Liver (tissue), 9 donors: ENCODE data around the gene TOR1AIP2. TPM values are rescaled to one million over a fixed set of nuclear protein-coding genes. Genes with fewer than 3 reads are reported as not detected.

ENCODE experiments used
- DNase-seq: peaks from one replicate; pipeline ENCODE4 v3.0.0-alpha.2; 2017; ENCODE audit warnings: low spot score
- H3K27ac ChIP-seq, 2 donors: one replicate each; pipeline ENCODE4 v1.7.0; 2013; ENCODE audit warnings: inconsistent platforms in 2 of 2, low read length in 2 of 2, control low read depth in 1 of 2, low read depth in 1 of 2, mild to moderate bottlenecking in 1 of 2
- H3K27me3 ChIP-seq, 4 donors: one replicate each; pipeline versions ENCODE4 v1.6.1 to v1.7.0; 2013; ENCODE audit warnings: low read length in 3 of 4, inconsistent platforms in 1 of 4, mild to moderate bottlenecking in 1 of 4, moderate library complexity in 1 of 4; ENCODE audit not compliant: control insufficient read depth in 4 of 4, insufficient read depth in 4 of 4
- H3K36me3 ChIP-seq, 4 donors: one replicate each; pipeline versions ENCODE4 v1.6.1 to v1.7.0; 2013; ENCODE audit warnings: low read length in 3 of 4, mild to moderate bottlenecking in 3 of 4, low read depth in 1 of 4, moderate library complexity in 1 of 4; ENCODE audit not compliant: control insufficient read depth in 4 of 4, insufficient read depth in 3 of 4
- H3K4me1 ChIP-seq, 4 donors: one replicate each; pipeline versions ENCODE4 v1.6.1 to v1.7.0; 2013; ENCODE audit warnings: low read length in 3 of 4, mild to moderate bottlenecking in 3 of 4, moderate library complexity in 1 of 4; ENCODE audit not compliant: control insufficient read depth in 4 of 4, insufficient read depth in 4 of 4
- H3K4me3 ChIP-seq, 3 donors: one replicate each; pipeline versions ENCODE4 v1.6.1 to v1.7.0; 2013; ENCODE audit warnings: low read length in 3 of 3, control low read depth in 1 of 3, low read depth in 1 of 3, mild to moderate bottlenecking in 1 of 3
- H3K9ac ChIP-seq, 2 donors: one replicate each; pipeline ENCODE4 v1.7.0; 2013; ENCODE audit warnings: low read length in 2 of 2, mild to moderate bottlenecking in 2 of 2, moderate library complexity in 2 of 2, control low read depth in 1 of 2, low read depth in 1 of 2
- H3K9me3 ChIP-seq, 4 donors: one replicate each; pipeline versions ENCODE4 v1.6.1 to v1.7.0; 2013; ENCODE audit warnings: low read length in 3 of 4; ENCODE audit not compliant: control insufficient read depth in 4 of 4
- ATF3 ChIP-seq: IDR thresholded peaks from 2 replicates; pipeline ENCODE4 v1.6.1; 2016; ENCODE audit warnings: antibody characterized with exemption
- CTCF ChIP-seq: fragments of 150-350 bp; IDR thresholded peaks from 2 replicates; pipeline ENCODE4 v1.5.1; 2017; ENCODE audit warnings: improper control_type of control experiment, low read depth, low read length; ENCODE audit not compliant: missing input control
- EGR1 ChIP-seq, 2 donors: IDR thresholded peaks; 2 replicates each; pipeline ENCODE4 v1.6.1; 2016 to 2018; ENCODE audit warnings: antibody characterized with exemption in 2 of 2, low read depth in 2 of 2
- FOXA1 ChIP-seq: IDR thresholded peaks from 2 replicates; pipeline ENCODE4 v1.6.1; 2016; ENCODE audit warnings: antibody characterized with exemption
- FOXA2 ChIP-seq: IDR thresholded peaks from 2 replicates; pipeline ENCODE4 v1.6.1; 2016; ENCODE audit warnings: antibody characterized with exemption
- GABPA ChIP-seq, 2 donors: IDR thresholded peaks in 1 of 2; conservative IDR thresholded peaks in 1 of 2; 2 replicates each; pipeline ENCODE4 v1.6.1; 2016; ENCODE audit warnings: antibody characterized with exemption in 2 of 2, mild to moderate bottlenecking in 1 of 2, moderate library complexity in 1 of 2
- HNF4A ChIP-seq, 2 donors: conservative IDR thresholded peaks; 2 replicates each; pipeline ENCODE4 v1.6.1; 2016; ENCODE audit warnings: antibody characterized with exemption in 2 of 2, mild to moderate bottlenecking in 2 of 2
- HNF4G ChIP-seq: IDR thresholded peaks from 2 replicates; pipeline ENCODE4 v1.6.1; 2016; ENCODE audit warnings: antibody characterized with exemption
- NR2F2 ChIP-seq: IDR thresholded peaks from 2 replicates; pipeline ENCODE4 v1.6.1; 2016; ENCODE audit warnings: antibody characterized with exemption
- REST ChIP-seq: IDR thresholded peaks from 2 replicates; pipeline ENCODE4 v1.6.1; 2016; ENCODE audit warnings: antibody characterized with exemption, mild to moderate bottlenecking
- RXRA ChIP-seq, 2 donors: IDR thresholded peaks; 2 replicates each; pipeline ENCODE4 v1.6.1; 2017 to 2018; ENCODE audit warnings: antibody characterized with exemption in 2 of 2, mild to moderate bottlenecking in 1 of 2
- SP1 ChIP-seq: IDR thresholded peaks from 2 replicates; pipeline ENCODE4 v1.6.1; 2018; ENCODE audit warnings: antibody characterized with exemption, mild to moderate bottlenecking
- TAF1 ChIP-seq: conservative IDR thresholded peaks from 2 replicates; pipeline ENCODE4 v1.6.1; 2016; ENCODE audit warnings: antibody characterized with exemption, mild to moderate bottlenecking
- YY1 ChIP-seq: IDR thresholded peaks from 2 replicates; pipeline ENCODE4 v1.6.1; 2016; ENCODE audit warnings: antibody characterized with exemption, mild to moderate bottlenecking
- ZBTB33 ChIP-seq: IDR thresholded peaks from 2 replicates; pipeline ENCODE4 v1.6.1; 2016; ENCODE audit warnings: antibody characterized with exemption
- WGBS: extraction: QIAGEN DNeasy Blood & Tissue Kit; methylation state at CpG from one replicate; pipeline ENCODE4 v1.1.7; 2013; 5-methylcytosine and 5-hydroxymethylcytosine counted together
- polyA plus RNA-seq, 2 donors: library from polyadenylated mRNA; stranded (reverse) in 1 of 2; unstranded in 1 of 2; fragments of 200-250 nt in 1 of 2; fragments of >200 nt in 1 of 2; fragmentation: Nextera tagmentation in 1 of 2; extraction: Ambion mirVana in 1 of 2; gene quantifications; one replicate each; pipeline versions ENCODE4 v1.2.1 to v1.2.3, GENCODE V29; 2013 to 2015
- total RNA-seq, 2 donors: library from RNA; depleted of rRNA; stranded (reverse); fragments of >200 nt; gene quantifications; one replicate each; pipeline ENCODE4 v1.2.3, GENCODE V29; 2014
- donor health status: healthy.
- donor health status: healthy.
- donor health status: healthy.
- donor health status: healthy.
- donor health status: healthy.

The TOR1AIP2 gene
- total and polyA plus RNA-seq, 4 donors: 12.7 to 124 (median 38.6) TPM

- Histone ChIP-seq H3K9me3 (no peaks in the 10 kb centered on the region), H3K27me3 (no peaks in the 10 kb centered on the region), H3K36me3 (peaks cover 7 to 38% (median 28%) of the 10 kb centered on the region in 4 donors), H3K9ac (no peak overlapping the region), H3K27ac (no peak overlapping the region), H3K4me3 (no peak overlapping the region), H3K4me1 (no peaks in the 10 kb centered on the region)
- no peak for DNase-seq
- 95% methylated on average over 6 of the region's 6 CpGs for WGBS
- TF ChIP-seq TAF1 (no peak), NR2F2 (no peak), SP1 (no peak), EGR1 (IDR thresholded peaks at IDR 0.05; ENCODE audit: low read depth in 2 of 2) (no peak), RXRA (IDR thresholded peaks at IDR 0.05) (no peak), GABPA (IDR thresholded peaks at IDR 0.05 in 1 of 2, conservative IDR thresholded peaks at IDR 0.05 in 1 of 2) (no peak), ATF3 (no peak)
Observed at GRCh38 chr1:179865377-179865776, 12.2 kb downstream of the TOR1AIP2 start.

- no peak for DNase-seq
- 94% methylated on average over 3 of the region's 3 CpGs for WGBS
- no peaks in the 10 kb centered on the region for H3K9me3 ChIP-seq
- H3K27ac ChIP-seq: no peak overlapping the region
- H3K27me3 ChIP-seq: no peaks in the 10 kb centered on the region
- H3K4me3 ChIP-seq: no peak overlapping the region
- H3K9ac ChIP-seq: no peak overlapping the region
- TF ChIP-seq REST: no peak
- no peak for TF ChIP-seq HNF4A (conservative IDR thresholded peaks at IDR 0.05)
- no peak for TF ChIP-seq FOXA2
- no peak for TF ChIP-seq HNF4G
- no peak for TF ChIP-seq NR2F2
- peaks cover 2 to 42% (median 25%) of the 10 kb centered on the region in 4 donors for H3K36me3 ChIP-seq
- no peaks in the 10 kb centered on the region for H3K4me1 ChIP-seq
Observed at GRCh38 chr1:179860652-179861051, 17.0 kb downstream of the TOR1AIP2 start.

GRCh38 chr1:179857009-179857408, 20.6 kb downstream of the TOR1AIP2 start:
- 94% methylated on average over 4 of the region's 4 CpGs for WGBS
- TF ChIP-seq YY1 (no peak), REST (no peak), GABPA (IDR thresholded peaks at IDR 0.05 in 1 of 2, conservative IDR thresholded peaks at IDR 0.05 in 1 of 2) (no peak), EGR1 (IDR thresholded peaks at IDR 0.05; ENCODE audit: low read depth in 2 of 2) (no peak), CTCF (no peak), HNF4G (no peak), ATF3 (no peak), TAF1 (no peak), RXRA (IDR thresholded peaks at IDR 0.05) (no peak), FOXA1 (no peak), SP1 (no peak), ZBTB33 (no peak)
- no peaks in the 10 kb centered on the region for H3K27me3 ChIP-seq
- H3K4me3 ChIP-seq: no peak overlapping the region
- no peaks in the 10 kb centered on the region for H3K9me3 ChIP-seq
- H3K27ac ChIP-seq: no peak overlapping the region
- no peak overlapping the region for H3K9ac ChIP-seq
- peaks cover 2 to 34% (median 16%) of the 10 kb centered on the region in 4 donors for H3K36me3 ChIP-seq
- no peaks in the 10 kb centered on the region for H3K4me1 ChIP-seq
- DNase-seq: no peak
